ENCODE results near the gene USP30.

The USP30 gene

GRCh38 chr12:109098183-109098604 lies 45.8 kb downstream of the USP30 start:
- DNase-seq (ENCODE audit: low read depth): no peak

- DNase-seq (ENCODE audit: low read depth): no peak
Observed at GRCh38 chr12:109098651-109099050, 46.3 kb downstream of the USP30 start.

- DNase-seq (ENCODE audit: low read depth): no peak
Observed at GRCh38 chr12:109099431-109100020, 47.1 kb downstream of the USP30 start.

GRCh38 chr12:109100741-109101140 lies 48.4 kb downstream of the USP30 start:
- no peak for DNase-seq (ENCODE audit: low read depth)

GRCh38 chr12:109102491-109102890 lies 50.1 kb downstream of the USP30 start:
- DNase-seq (ENCODE audit: low read depth): no peak

GRCh38 chr12:109105176-109105575 lies 52.8 kb downstream of the USP30 start:
- no peak for DNase-seq (ENCODE audit: low read depth)

GRCh38 chr12:109109746-109110350 lies 57.5 kb downstream of the USP30 start:
- DNase-seq (ENCODE audit: low read depth): no peak

GRCh38 chr12:109110988-109111495 lies 58.7 kb downstream of the USP30 start:
- DNase-seq (ENCODE audit: low read depth): peak; percentile 22

- DNase-seq (ENCODE audit: low read depth): no peak
Observed at GRCh38 chr12:109112720-109113465, 60.5 kb downstream of the USP30 start.

GRCh38 chr12:109113661-109114321 lies 61.4 kb downstream of the USP30 start:
- DNase-seq (ENCODE audit: low read depth): no peak

GRCh38 chr12:109114644-109115043 lies 62.3 kb downstream of the USP30 start:
- DNase-seq (ENCODE audit: low read depth): no peak

- DNase-seq (ENCODE audit: low read depth): no peak
Observed at GRCh38 chr12:109115404-109115757, 63.0 kb downstream of the USP30 start.

GRCh38 chr12:109115758-109116610 lies 63.6 kb downstream of the USP30 start, which contains the start of gene ACACB:
TSS of gene ACACB (plus strand) at chr12:109116587. CDS start at chr12:109139406, 22,819 bp downstream.
- no peak for DNase-seq (ENCODE audit: low read depth)

GRCh38 chr12:109116611-109116949 lies 64.2 kb downstream of the USP30 start:
- no peak for DNase-seq (ENCODE audit: low read depth)

- DNase-seq (ENCODE audit: low read depth): no peak
Observed at GRCh38 chr12:109120095-109120494, 67.7 kb downstream of the USP30 start.

- DNase-seq (ENCODE audit: low read depth): no peak
Observed at GRCh38 chr12:109120557-109120956, 68.2 kb downstream of the USP30 start.

GRCh38 chr12:109121346-109121880 lies 69.0 kb downstream of the USP30 start:
- DNase-seq (ENCODE audit: low read depth): no peak

GRCh38 chr12:109124878-109125648 lies 72.7 kb downstream of the USP30 start:
- no peak for DNase-seq (ENCODE audit: low read depth)

GRCh38 chr12:109125791-109126190 lies 73.4 kb downstream of the USP30 start:
- DNase-seq (ENCODE audit: low read depth): no peak

GRCh38 chr12:109126784-109127183 lies 74.4 kb downstream of the USP30 start:
- no peak for DNase-seq (ENCODE audit: low read depth)
